Tongue (tissue), 2 donors: ENCODE measurements around the gene CRHR2. TPM values are rescaled to one million over a fixed set of nuclear protein-coding genes. Genes with fewer than 3 reads are reported as not detected.
"Not testable (repeated sequence)": the region's sequence is repeated elsewhere in the genome, so short reads cannot be mapped to it uniquely, and the experiment has no call there.

ENCODE experiments used
- DNase-seq: peaks from one replicate; pipeline ENCODE4 v3.0.0-alpha.2; 2015
- total RNA-seq: library from RNA; depleted of rRNA; stranded (reverse); fragments of >200 nt; gene quantifications from one replicate; pipeline ENCODE4 v1.2.3, GENCODE V29; 2014

CRHR2 gene
- total RNA-seq, 1 donor from 2014 or later = 0.51 TPM

- DNase-seq = no peak
These were observed 27.8 kb downstream of the CRHR2 start for GRCh38 chr7:30654296-30655090.

GRCh38 chr7:30652698-30653641, 29.3 kb downstream of the CRHR2 start:
- no peak for DNase-seq

- DNase-seq = no peak
These were observed 30.1 kb downstream of the CRHR2 start for GRCh38 chr7:30652132-30652531.

- DNase-seq = no peak
These were observed 31.8 kb downstream of the CRHR2 start for GRCh38 chr7:30650421-30650808.

GRCh38 chr7:30649717-30650420, 32.4 kb downstream of the CRHR2 start:
- no peak for DNase-seq

- no peak for DNase-seq
These were observed 33.3 kb downstream of the CRHR2 start for GRCh38 chr7:30648744-30649540.

- DNase-seq = peak; percentile 23
These were observed 34.5 kb downstream of the CRHR2 start for GRCh38 chr7:30647589-30648364.

GRCh38 chr7:30646154-30646553, 36.1 kb downstream of the CRHR2 start:
- DNase-seq = no peak

- no peak for DNase-seq
These were observed 36.6 kb downstream of the CRHR2 start for GRCh38 chr7:30645661-30646060.

GRCh38 chr7:30644286-30644955, 37.8 kb downstream of the CRHR2 start:
- no peak for DNase-seq

GRCh38 chr7:30642789-30643188, 39.5 kb downstream of the CRHR2 start:
- no peak for DNase-seq

GRCh38 chr7:30642322-30642721, 39.9 kb downstream of the CRHR2 start:
- not testable (repeated sequence) for DNase-seq

GRCh38 chr7:30635798-30636197, 46.5 kb downstream of the CRHR2 start:
- DNase-seq = no peak

GRCh38 chr7:30634634-30635201, 47.5 kb downstream of the CRHR2 start:
- no peak for DNase-seq

- DNase-seq = no peak
These were observed 48.0 kb downstream of the CRHR2 start for GRCh38 chr7:30634193-30634626.

- no peak for DNase-seq
These were observed 49.0 kb downstream of the CRHR2 start for GRCh38 chr7:30633223-30633622.

- DNase-seq = no peak
These were observed 51.3 kb downstream of the CRHR2 start for GRCh38 chr7:30630986-30631385.

- no peak for DNase-seq
These were observed 55.2 kb downstream of the CRHR2 start for GRCh38 chr7:30627026-30627425.

GRCh38 chr7:30625283-30625682, 57.0 kb downstream of the CRHR2 start:
- peak; percentile 5 for DNase-seq

- DNase-seq = no peak
These were observed 63.3 kb downstream of the CRHR2 start for GRCh38 chr7:30618961-30619360.
